K562 (cell line): ENCODE measurements around the gene TNFAIP3. TPM values are rescaled to one million over a fixed set of nuclear protein-coding genes. Genes with fewer than 3 reads are reported as not detected.

Source experiments
- GABPB1 ChIP-seq: sonication (generic); formaldehyde crosslinking; IDR thresholded peaks from 2 replicates; pipeline ENCODE4 v1.8.0; 2022; ENCODE audit warnings: mild to moderate bottlenecking, missing genetic modification reagents
- GTF2B ChIP-seq: IDR thresholded peaks from 2 replicates; pipeline ENCODE4 v1.6.1; 2011; ENCODE audit not compliant: insufficient read length; ENCODE audit errors: extremely low read depth
- HMG20A ChIP-seq: fragments of 450-650 bp; formaldehyde crosslinking; conservative IDR thresholded peaks from 2 replicates; pipeline ENCODE4 v1.4.0; 2020; ENCODE audit warnings: mild to moderate bottlenecking, mixed read lengths
- KLF10 ChIP-seq: fragments of 250-450 bp; sonication (Bioruptor Pico); IDR thresholded peaks from 2 replicates; pipeline ENCODE4 v1.6.1; 2021; ENCODE audit warnings: matching md5 sums
- MXD1 ChIP-seq: fragments of 250-450 bp; sonication (Bioruptor Pico); IDR thresholded peaks from 2 replicates; pipeline ENCODE4 v1.8.0; 2021; ENCODE audit warnings: borderline replicate concordance, mild to moderate bottlenecking, moderate library complexity; ENCODE audit not compliant: poor library complexity, severe bottlenecking
- NONO ChIP-seq, 2 experiments: fragments of 200-400 bp in 1 of 2; fragments of 450-650 bp in 1 of 2; formaldehyde crosslinking in 1 of 2; IDR thresholded peaks; 2 replicates each; pipeline ENCODE4 v1.6.1; 2017; ENCODE audit warnings: low read depth in 2 of 2, mild to moderate bottlenecking in 2 of 2, moderate library complexity in 2 of 2, low read length in 1 of 2
- POLR2H ChIP-seq: IDR thresholded peaks from 2 replicates; pipeline ENCODE4 v1.6.1; 2016; ENCODE audit warnings: missing genetic modification characterization, low read depth, mild to moderate bottlenecking, control low read depth, missing compliant biosample characterization, moderate library complexity
- PTTG1 ChIP-seq: fragments of 450-650 bp; IDR thresholded peaks from 2 replicates; pipeline ENCODE4 v1.6.1; 2016; ENCODE audit warnings: low read depth, mild to moderate bottlenecking, missing genetic modification characterization, missing compliant biosample characterization
- SPI1 ChIP-seq: IDR thresholded peaks from 2 replicates; pipeline ENCODE4 v1.6.1; 2011; ENCODE audit warnings: low read depth, low read length, control low read depth, borderline replicate concordance
- STAT5A ChIP-seq: IDR thresholded peaks from 2 replicates; pipeline ENCODE4 v1.6.1; 2012; ENCODE audit warnings: low read length, inconsistent platforms, borderline replicate concordance
- STAT6 ChIP-seq: sonication (generic); formaldehyde crosslinking; IDR thresholded peaks from 2 replicates; pipeline ENCODE4 v1.8.1; 2023; ENCODE audit warnings: mild to moderate bottlenecking, missing genetic modification reagents
- TRIM25 ChIP-seq: fragments of 450-650 bp; IDR thresholded peaks from 2 replicates; pipeline ENCODE4 v1.7.0; 2016; ENCODE audit warnings: borderline replicate concordance
- ZFP30 ChIP-seq: fragments of 250-450 bp; sonication (Bioruptor Pico); IDR thresholded peaks from 2 replicates; pipeline ENCODE4 v1.8.0; 2022; ENCODE audit warnings: moderate library complexity, mild to moderate bottlenecking, inconsistent platforms, borderline replicate concordance
- ZNF184 ChIP-seq: sonication (generic); formaldehyde crosslinking; IDR thresholded peaks from 2 replicates; pipeline ENCODE4 v1.5.0; 2020; ENCODE audit warnings: missing genetic modification reagents
- ZNF444 ChIP-seq: fragments of 250-450 bp; sonication (Bioruptor Pico); IDR thresholded peaks from 2 replicates; pipeline ENCODE4 v1.4.0; 2020; ENCODE audit warnings: mild to moderate bottlenecking, moderate library complexity
- polyA plus RNA-seq, 8 experiments: library from polyadenylated mRNA; depleted of rRNA in 4 of 8; stranded (reverse) in 5 of 8; unstranded in 3 of 8; fragments of >200 nt; fragmentation: Nextera tagmentation in 2 of 8; fragmentation: Illumina TruSeq in 1 of 8; extraction: Ambion mirVana in 2 of 8; extraction: Trizol in 1 of 8; gene quantifications; 2 replicates each; pipeline versions ENCODE4 v1.2.1 to v1.2.3, GENCODE V29; 2011 to 2014; ENCODE audit warnings: inconsistent platforms in 1 of 8, missing spikeins in 1 of 8
- total RNA-seq, 7 experiments: library from RNA; depleted of rRNA in 6 of 7; stranded (reverse); fragments of >200 nt in 6 of 7; fragmentation: Illumina TruSeq in 2 of 7; extraction: Trizol in 2 of 7; gene quantifications; 2 replicates each; pipeline versions ENCODE4 v1.2.1 to v1.2.3, GENCODE V29; 2011 to 2021; ENCODE audit warnings: low replicate concordance in 1 of 7
- TF ChIP-seq, protein P1 (sequence below): fragments of 250-450 bp; sonication (Bioruptor Pico); IDR thresholded peaks from 2 replicates; pipeline ENCODE4 v1.5.0; 2021; ENCODE audit warnings: mild to moderate bottlenecking, moderate library complexity
- TF ChIP-seq, protein P2 (sequence below): sonication (generic); formaldehyde crosslinking; IDR thresholded peaks from 2 replicates; pipeline ENCODE4 v1.8.1; 2023; ENCODE audit warnings: mild to moderate bottlenecking, missing genetic modification reagents

TNFAIP3 gene
- total and polyA plus RNA-seq, 9 of the 15 experiments (the other 6 are each of a cell fraction or from before 2014, with no cell fraction given), result 0.79 to 17.0 (median 6.4) TPM

GRCh38 chr6:137864812-137865508 lies 2.1 kb upstream of the TNFAIP3 start (continued):
- TF ChIP-seq ZNF444 (CRISPR knock-in tag) (no peak), STAT5A (no peak), KLF10 (CRISPR knock-in tag) (no peak), SPI1 (no peak), ZFP30 (CRISPR knock-in tag) (no peak), GABPB1 (no peak), POLR2H (tag) (no peak), GTF2B (no peak), MXD1 (CRISPR knock-in tag) (no peak), HMG20A (CRISPR knock-in tag) (no peak), TRIM25 (no peak), STAT6 (CRISPR knock-in tag) (no peak), PTTG1 (tag) (no peak), ZNF184 (CRISPR knock-in tag) (no peak), NONO (IDR thresholded peaks at IDR 0.05; ENCODE audit: low read depth in 2 of 2, low read length in 1 of 2) (no peak)
- TF ChIP-seq, protein P1, sequence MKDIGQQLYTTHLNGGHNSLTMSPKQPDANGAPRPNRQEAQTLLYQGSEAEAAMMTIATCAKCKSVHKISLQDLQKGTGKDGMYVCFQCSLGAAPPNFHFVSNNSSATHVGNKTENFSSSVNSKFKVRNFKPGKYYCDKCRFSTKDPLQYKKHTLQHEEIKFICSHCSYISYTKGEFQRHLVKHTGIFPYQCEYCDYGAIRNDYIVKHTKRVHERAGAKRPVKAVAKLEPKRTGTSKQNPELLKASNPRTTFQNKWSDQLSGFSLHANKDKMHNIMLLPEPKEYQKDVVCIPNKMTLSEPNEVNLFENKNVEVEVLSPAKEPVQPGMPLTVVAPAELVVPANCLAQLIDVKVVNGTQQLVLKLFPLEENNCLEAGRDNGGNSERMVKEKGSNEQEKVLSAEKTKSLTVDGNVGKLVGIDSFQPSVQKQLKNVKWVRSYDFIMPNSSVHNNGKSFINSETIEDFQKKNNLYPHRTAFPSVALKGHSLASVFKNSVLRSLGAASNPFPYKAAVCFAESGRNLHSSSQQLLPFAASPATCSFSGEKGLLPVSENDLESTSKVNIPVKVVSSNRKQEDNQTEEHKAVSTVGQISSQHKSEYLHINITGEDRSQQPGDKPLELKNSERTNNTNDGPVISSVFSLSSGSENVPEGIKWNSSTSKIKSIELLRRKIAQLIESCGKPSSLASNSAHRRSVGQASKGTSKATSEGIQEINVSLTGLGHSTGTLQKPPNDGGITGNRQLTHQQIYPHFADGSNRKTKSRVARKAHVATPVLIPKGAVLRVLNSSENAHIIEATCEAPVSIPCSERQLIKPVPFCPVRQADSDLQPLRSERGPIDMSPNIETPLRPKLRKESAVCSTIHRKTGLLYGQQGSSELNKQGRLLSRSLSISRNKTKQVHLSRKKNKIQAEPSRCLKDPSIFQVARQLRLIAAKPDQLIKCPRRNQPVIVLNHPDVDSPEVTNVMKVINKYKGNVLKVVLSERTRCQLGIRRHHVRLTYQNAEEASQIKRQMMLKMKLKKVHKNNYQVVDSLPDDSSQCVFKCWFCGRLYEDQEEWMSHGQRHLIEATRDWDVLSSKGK (CRISPR knock-in tag), result no peak
- TF ChIP-seq, protein P2, sequence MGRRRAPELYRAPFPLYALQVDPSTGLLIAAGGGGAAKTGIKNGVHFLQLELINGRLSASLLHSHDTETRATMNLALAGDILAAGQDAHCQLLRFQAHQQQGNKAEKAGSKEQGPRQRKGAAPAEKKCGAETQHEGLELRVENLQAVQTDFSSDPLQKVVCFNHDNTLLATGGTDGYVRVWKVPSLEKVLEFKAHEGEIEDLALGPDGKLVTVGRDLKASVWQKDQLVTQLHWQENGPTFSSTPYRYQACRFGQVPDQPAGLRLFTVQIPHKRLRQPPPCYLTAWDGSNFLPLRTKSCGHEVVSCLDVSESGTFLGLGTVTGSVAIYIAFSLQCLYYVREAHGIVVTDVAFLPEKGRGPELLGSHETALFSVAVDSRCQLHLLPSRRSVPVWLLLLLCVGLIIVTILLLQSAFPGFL (CRISPR knock-in tag), result no peak
